Natural killer cell treated with Interleukin-12 subunit alpha and Interleukin-12 subunit beta and Interleukin-15 and Interleukin-18, amount 100 ng/mL, for 72 hours (primary cell): ENCODE results near the gene MRO. TPM values are rescaled to one million over a fixed set of nuclear protein-coding genes. Genes with fewer than 3 reads are reported as not detected.
"Not testable (repeated sequence)": the region's sequence is repeated elsewhere in the genome, so short reads cannot be mapped to it uniquely, and the experiment has no call there.

Source experiments
- ATAC-seq, 2 donors: fragments of 150-1000 bp; cut with Tn5 transposase in 1 of 2; sonication (Bioruptor Pico), chemical (Tn5 transposase) in 1 of 2; 2 replicates each; pipeline ENCODE4 v1.10.0; 2021
- DNase-seq: peaks from one replicate; pipeline ENCODE4 v3.0.0; 2022; ENCODE audit warnings: low spot score
- H3K27ac Mint-ChIP-seq, 2 donors: 1 replicate in 1 of 2; 2 replicates in 1 of 2; pipeline ENCODE4 v1.8.0; 2022; ENCODE audit warnings: mixed read lengths in 2 of 2, mild to moderate bottlenecking in 1 of 2, moderate library complexity in 1 of 2
- H3K27me3 Mint-ChIP-seq, 2 donors: 1 replicate in 1 of 2; 2 replicates in 1 of 2; pipeline ENCODE4 v1.8.0; 2022; ENCODE audit warnings: mixed read lengths in 2 of 2
- H3K36me3 Mint-ChIP-seq: one replicate; pipeline ENCODE4 v1.8.0; 2022; ENCODE audit warnings: mixed read lengths
- H3K4me1 Mint-ChIP-seq, 2 donors: 1 replicate in 1 of 2; 2 replicates in 1 of 2; pipeline ENCODE4 v1.8.0; 2022; ENCODE audit warnings: low read depth in 2 of 2, mixed read lengths in 2 of 2, mild to moderate bottlenecking in 1 of 2
- H3K4me3 Mint-ChIP-seq: one replicate; pipeline ENCODE4 v1.8.0; 2022; ENCODE audit warnings: mixed read lengths
- H3K9me3 Mint-ChIP-seq: 2 replicates; pipeline ENCODE4 v1.8.0; 2022; ENCODE audit warnings: mixed read lengths
- total RNA-seq, 2 donors: library from RNA; stranded (reverse); gene quantifications; one replicate each; pipeline ENCODE4 v1.2.3, GENCODE V29; 2022

The MRO gene
- not detected for total RNA-seq

DNA sequence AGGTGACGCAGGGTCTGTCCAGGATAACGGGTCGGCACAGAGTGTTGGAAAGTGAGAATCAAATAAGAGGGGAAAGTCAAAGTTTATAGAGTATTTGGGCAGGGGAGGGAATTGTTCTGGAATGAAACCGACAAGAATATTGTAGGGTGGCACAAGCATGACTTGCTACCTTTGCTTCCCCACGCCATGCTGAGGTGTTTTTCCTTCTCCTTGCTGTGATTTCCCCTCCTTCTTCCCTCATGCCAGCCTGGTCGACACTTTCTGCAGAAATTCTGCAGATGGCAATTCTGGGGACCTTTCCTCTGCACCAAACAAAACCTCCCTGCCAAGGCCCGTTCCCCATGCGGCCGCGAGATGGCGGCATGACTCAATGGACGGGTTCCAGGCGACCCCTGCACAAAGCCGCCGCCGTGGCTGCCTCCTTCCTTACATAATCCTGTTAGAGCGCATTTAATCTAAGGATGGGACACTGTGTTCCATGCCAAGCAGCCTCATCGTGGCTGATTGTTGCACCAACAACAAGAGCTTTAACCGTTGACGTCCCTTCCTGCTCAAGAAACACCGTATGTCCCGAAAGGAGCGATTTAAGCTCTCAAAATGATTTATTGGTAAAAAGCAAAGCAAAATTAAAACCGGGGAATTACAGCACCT lies at the start of gene MRO:
TSS of gene MRO (minus strand) at position 289 of the 651 bp plus-strand sequence. CDS start 10,616 bp downstream, outside the sequence.
- peak; percentile 80 for DNase-seq
- Mint-ChIP-seq H3K4me1 (no peaks in the 10 kb centered on the region), H3K36me3 (no peaks in the 10 kb centered on the region), H3K27ac (no peak within 1 kb of the TSS), H3K4me3 (no peak within 1 kb of the TSS), H3K27me3 (peaks cover 6 to 19% of the 10 kb centered on the region in 2 donors), H3K9me3 (no peaks in the 10 kb centered on the region)
- peak; percentile 93 to 95 for ATAC-seq

DNA sequence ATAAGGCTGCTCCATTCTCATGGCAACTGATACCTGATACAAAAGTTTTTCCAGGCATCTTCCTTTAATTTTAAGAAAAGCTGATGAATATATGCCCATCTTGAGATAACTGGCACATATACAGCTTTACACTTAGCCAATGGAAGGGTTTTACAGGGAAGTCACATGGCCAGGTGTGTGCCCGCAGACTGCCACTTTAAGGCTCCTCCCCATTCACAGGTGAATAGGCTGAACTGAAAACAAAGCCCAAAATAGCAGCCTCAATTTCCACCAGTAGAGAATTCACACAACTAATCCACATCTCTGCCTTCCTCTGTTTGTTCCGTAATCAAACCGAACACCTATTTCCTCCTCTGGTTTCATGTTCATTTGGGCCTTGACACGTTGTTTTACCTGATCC lies 49.3 kb upstream of the MRO start:
- no peaks in the 10 kb centered on the region for H3K27me3 Mint-ChIP-seq
- DNase-seq: no peak
- no peak overlapping the region for H3K4me3 Mint-ChIP-seq
- H3K9me3 Mint-ChIP-seq: no peaks in the 10 kb centered on the region
- no peaks in the 10 kb centered on the region for H3K4me1 Mint-ChIP-seq
- no peak for ATAC-seq
- H3K36me3 Mint-ChIP-seq: no peaks in the 10 kb centered on the region
- H3K27ac Mint-ChIP-seq: no peak overlapping the region

GRCh38 chr18:50866765-50867164 lies 46.9 kb upstream of the MRO start:
- DNase-seq (no peak), ATAC-seq (no peak)
- no peak overlapping the region for H3K4me3 Mint-ChIP-seq
- H3K9me3 Mint-ChIP-seq: no peaks in the 10 kb centered on the region
- no peak overlapping the region for H3K27ac Mint-ChIP-seq
- H3K4me1 Mint-ChIP-seq: no peaks in the 10 kb centered on the region
- H3K36me3 Mint-ChIP-seq: no peaks in the 10 kb centered on the region
- peaks cover under 1 to 3% of the 10 kb centered on the region in 2 donors for H3K27me3 Mint-ChIP-seq

DNA sequence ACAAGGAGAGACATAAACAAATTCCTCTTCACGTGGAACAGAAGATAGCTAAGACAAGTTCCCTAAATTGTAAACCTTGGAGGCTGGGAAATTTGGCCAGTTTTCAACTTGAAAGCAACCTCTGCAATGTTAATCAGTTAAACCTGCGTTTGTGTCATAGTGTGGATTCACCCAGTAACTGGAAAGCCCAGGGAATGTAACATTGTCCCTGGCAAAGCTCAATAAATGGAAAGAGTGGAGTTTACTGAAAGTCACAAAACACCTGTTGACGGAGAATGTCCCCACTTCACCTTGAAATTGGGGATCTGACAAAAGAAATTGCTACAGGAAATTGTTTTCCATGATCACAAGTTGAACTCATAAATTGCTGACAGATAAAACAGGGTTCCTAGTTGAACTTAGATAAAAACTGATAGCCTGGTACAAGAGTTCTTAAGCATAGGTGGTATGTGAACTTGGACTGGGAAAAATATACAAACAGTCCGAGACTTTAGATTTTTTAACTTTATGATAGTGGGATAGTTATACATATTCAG lies 44.1 kb upstream of the MRO start:
- Mint-ChIP-seq H3K36me3 (no peaks in the 10 kb centered on the region), H3K4me3 (no peak overlapping the region), H3K27me3 (peaks cover 7 to 10% of the 10 kb centered on the region in 2 donors), H3K9me3 (no peaks in the 10 kb centered on the region), H3K27ac (no peak overlapping the region), H3K4me1 (no peaks in the 10 kb centered on the region)
- DNase-seq: no peak
- no peak for ATAC-seq

DNA sequence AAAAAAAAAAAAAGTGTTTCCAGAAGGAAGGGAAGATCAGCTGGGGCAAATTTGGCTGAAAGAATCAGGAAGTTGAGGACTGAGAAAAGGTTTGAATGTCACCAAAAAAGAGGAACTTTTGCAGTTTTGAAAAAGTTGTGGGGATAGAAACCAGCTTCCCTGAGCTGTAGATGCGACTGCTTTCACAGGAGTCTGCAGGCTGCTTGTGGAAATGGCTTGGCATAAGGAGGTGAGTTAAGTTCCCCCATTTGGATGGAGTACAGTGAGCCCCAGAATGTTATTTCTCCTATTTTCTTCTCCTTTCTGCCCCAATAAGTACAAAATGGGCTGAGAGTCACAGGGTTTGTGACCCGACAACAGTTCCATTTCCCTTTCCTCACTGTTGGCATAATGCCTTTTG lies 42.6 kb upstream of the MRO start:
- Mint-ChIP-seq H3K4me1 (peaks cover 0 to 2% of the 10 kb centered on the region in 2 donors), H3K27ac (no peak overlapping the region)

GRCh38 chr18:50861617-50862016 lies 41.8 kb upstream of the MRO start:
- Mint-ChIP-seq H3K4me3 (no peak overlapping the region), H3K4me1 (peaks cover 0 to 2% of the 10 kb centered on the region in 2 donors), H3K27me3 (peaks cover 10 to 13% of the 10 kb centered on the region in 2 donors), H3K36me3 (no peaks in the 10 kb centered on the region), H3K27ac (no peak overlapping the region), H3K9me3 (no peaks in the 10 kb centered on the region)
- DNase-seq (no peak), ATAC-seq (no peak)

More for the DNA sequence above, 42.6 kb upstream of the MRO start:
- ATAC-seq (no peak), DNase-seq (no peak)
- H3K27me3 Mint-ChIP-seq: peaks cover 10 to 13% of the 10 kb centered on the region in 2 donors
- H3K36me3 Mint-ChIP-seq: no peaks in the 10 kb centered on the region
- no peaks in the 10 kb centered on the region for H3K9me3 Mint-ChIP-seq
- no peak overlapping the region for H3K4me3 Mint-ChIP-seq

DNA sequence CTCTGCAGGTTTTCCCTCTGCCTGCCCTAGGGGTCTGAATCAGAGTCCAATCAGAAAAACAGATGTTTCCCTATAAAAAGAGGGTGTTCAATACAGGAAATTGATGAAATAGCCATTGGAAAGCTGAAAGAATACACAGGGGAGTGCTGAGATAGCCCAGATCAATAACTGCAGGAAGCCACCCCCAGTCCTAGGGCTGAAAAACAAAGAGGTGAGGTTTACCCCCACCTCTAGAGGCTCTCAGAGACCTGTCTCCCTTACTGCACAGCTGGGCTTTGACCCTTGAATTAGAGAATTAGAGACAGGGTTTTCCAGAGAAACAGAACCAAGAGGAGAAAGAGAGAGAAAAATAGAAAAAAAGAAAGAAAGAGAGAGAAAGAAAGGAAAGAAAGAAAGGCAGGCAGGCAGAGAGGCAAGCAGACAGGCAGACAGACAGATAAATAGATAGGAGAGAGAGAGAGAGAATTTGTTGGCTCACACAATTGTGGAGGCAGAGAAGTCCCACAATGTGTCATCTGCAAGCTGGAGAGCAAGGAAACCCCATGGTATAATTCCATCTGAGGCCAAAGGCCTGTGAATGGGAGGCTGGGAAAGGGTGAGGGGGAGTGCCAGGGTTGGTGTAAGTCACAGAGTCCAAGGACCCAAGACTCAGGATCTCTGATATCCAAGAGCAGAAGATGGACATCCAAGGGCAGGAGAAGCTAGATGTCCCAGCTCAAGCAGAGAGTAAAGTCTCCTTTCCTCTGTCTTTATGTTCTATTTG lies 40.2 kb upstream of the MRO start:
- no peaks in the 10 kb centered on the region for H3K36me3 Mint-ChIP-seq
- no peaks in the 10 kb centered on the region for H3K9me3 Mint-ChIP-seq
- peaks cover 0 to 2% of the 10 kb centered on the region in 2 donors for H3K4me1 Mint-ChIP-seq
- no peak overlapping the region for H3K4me3 Mint-ChIP-seq
- ATAC-seq (no peak), DNase-seq (no peak)
- H3K27ac Mint-ChIP-seq: no peak overlapping the region
- peaks cover 12 to 13% of the 10 kb centered on the region in 2 donors for H3K27me3 Mint-ChIP-seq

DNA sequence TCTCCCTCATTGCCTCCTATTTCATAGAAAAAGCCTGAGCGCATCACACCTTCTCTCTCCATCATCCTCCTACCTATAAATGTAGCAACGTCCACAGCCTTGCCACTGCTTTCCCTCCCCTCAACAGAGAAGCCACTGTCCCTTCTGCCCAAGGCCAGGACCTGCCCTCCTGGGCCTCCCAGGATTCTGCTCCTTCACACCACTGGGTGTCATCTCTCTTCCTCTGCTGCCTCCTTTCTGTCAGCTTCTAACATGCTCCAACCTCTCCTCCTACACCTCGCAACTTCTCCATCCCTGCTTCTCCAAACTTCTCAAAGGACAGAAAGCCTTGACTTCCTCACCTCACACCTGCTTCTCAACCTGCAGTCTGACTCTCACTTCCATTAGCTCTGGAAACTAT lies 37.9 kb upstream of the MRO start:
- Mint-ChIP-seq H3K27ac (no peak overlapping the region), H3K36me3 (no peaks in the 10 kb centered on the region), H3K4me1 (peaks cover 0 to 2% of the 10 kb centered on the region in 2 donors), H3K27me3 (peaks cover 14 to 26% of the 10 kb centered on the region in 2 donors), H3K9me3 (no peaks in the 10 kb centered on the region), H3K4me3 (no peak overlapping the region)
- no peak for DNase-seq
- no peak for ATAC-seq

DNA sequence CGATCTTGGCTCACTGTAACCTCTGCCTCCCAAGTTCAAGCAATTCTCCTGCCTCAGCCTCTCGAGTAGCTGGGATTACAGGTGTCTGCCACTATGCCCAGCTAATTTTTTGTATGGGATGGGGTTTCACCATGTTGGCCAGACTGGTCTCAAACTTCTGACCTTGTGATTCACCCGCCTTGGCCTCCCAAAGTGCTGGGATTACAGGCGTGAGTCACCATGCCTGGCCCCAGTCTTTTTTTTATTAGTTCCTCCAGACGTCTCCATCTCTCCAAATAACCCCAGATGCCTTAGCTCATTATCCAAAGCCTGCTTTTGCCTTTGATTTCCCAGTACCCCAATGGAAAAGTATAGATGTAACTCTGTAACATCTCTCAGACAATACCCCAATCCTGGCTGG lies 37.4 kb upstream of the MRO start:
- H3K4me1 Mint-ChIP-seq, H3K27ac Mint-ChIP-seq, H3K4me3 Mint-ChIP-seq, ATAC-seq, DNase-seq, H3K9me3 Mint-ChIP-seq, H3K36me3 Mint-ChIP-seq: not testable (repeated sequence)
- H3K27me3 Mint-ChIP-seq: peaks cover 17 to 28% of the 10 kb centered on the region in 2 donors

DNA sequence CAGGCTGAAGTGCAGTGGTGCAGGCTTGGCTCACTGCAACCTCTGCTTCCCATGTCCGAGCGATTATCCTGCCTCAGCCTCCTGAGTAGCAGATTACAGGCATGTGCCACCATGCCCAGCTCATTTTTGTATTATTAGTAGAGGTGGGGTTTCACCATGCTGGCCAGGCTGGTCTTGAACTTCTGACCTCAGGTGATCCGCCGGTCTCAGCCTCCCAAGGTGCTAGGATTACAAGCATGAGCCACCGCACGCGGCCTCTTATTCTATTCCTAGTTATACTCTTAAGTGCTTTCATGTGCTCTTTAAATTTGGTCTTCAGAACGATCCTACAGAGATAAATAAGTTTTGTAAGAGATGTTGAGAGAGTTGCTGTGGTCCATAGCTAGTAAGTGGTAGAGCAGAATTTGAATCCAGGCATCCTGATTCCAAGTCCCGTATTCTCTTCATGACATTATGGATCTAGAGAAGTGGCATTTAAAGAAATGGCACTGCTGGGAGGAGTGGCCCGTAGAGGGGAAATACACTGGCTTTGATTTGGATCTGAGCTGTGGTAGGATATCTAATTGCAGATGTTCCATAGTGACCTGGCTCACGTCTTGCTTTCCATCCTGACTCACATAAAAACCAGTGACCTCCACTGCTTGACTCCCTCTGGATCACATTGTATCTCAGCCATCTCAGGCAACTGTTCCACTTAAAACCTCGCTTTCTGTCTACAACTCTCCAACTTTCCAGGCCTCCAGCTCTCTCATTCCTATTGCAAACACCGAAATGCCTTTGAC lies 36.4 kb upstream of the MRO start:
- Mint-ChIP-seq H3K27ac (no peak overlapping the region), H3K36me3 (no peaks in the 10 kb centered on the region), H3K4me3 (no peak overlapping the region), H3K27me3 (peaks cover 14 to 21% of the 10 kb centered on the region in 2 donors), H3K4me1 (peaks cover 0 to 2% of the 10 kb centered on the region in 2 donors), H3K9me3 (no peaks in the 10 kb centered on the region)
- ATAC-seq: no peak
- DNase-seq: no peak

DNA sequence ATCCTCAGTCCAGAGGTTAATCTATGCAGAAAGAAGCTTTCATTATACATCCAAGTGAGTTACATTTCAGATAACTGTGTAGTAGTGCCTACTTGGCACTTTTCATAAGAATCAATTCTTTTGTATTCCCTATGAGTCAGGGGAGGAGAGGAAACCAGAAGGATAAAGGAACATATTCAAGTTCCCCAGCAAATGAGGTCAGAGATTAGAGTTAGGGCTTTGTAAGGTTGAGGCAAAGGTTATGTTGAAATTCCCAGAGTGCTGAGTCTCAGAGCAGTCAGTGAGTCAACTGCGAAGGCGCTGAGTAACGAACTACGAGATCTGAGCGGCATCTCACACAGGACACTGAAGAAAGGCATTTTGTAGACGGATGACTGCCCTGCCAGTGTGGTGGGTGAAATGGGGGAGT lies 34.1 kb upstream of the MRO start:
- Mint-ChIP-seq H3K27me3 (peaks cover 7 to 21% of the 10 kb centered on the region in 2 donors), H3K9me3 (no peaks in the 10 kb centered on the region), H3K4me3 (no peak overlapping the region), H3K27ac (no peak overlapping the region), H3K4me1 (peaks cover 0 to 2% of the 10 kb centered on the region in 2 donors), H3K36me3 (no peaks in the 10 kb centered on the region)
- no peak for ATAC-seq
- no peak for DNase-seq

GRCh38 chr18:50850307-50851065 lies 30.7 kb upstream of the MRO start:
- H3K27ac Mint-ChIP-seq: no peak overlapping the region
- no peaks in the 10 kb centered on the region for H3K36me3 Mint-ChIP-seq
- peaks cover 11 to 15% of the 10 kb centered on the region in 2 donors for H3K27me3 Mint-ChIP-seq
- H3K4me3 Mint-ChIP-seq: no peak overlapping the region
- H3K4me1 Mint-ChIP-seq: peaks cover 0 to 4% of the 10 kb centered on the region in 2 donors
- ATAC-seq (no peak), DNase-seq (no peak)
- H3K9me3 Mint-ChIP-seq: no peaks in the 10 kb centered on the region

GRCh38 chr18:50849419-50849821 lies 29.6 kb upstream of the MRO start:
- Mint-ChIP-seq H3K4me3 (no peak overlapping the region), H3K27me3 (peaks cover 10 to 13% of the 10 kb centered on the region in 2 donors), H3K27ac (no peak overlapping the region), H3K4me1 (peaks cover 0 to 4% of the 10 kb centered on the region in 2 donors), H3K36me3 (no peaks in the 10 kb centered on the region), H3K9me3 (no peaks in the 10 kb centered on the region)
- ATAC-seq: no peak
- DNase-seq: no peak
